ENCODE measurements around the gene AP4M1. TPM values are rescaled to one million over a fixed set of nuclear protein-coding genes. Genes with fewer than 3 reads are reported as not detected.

The AP4M1 gene
- total and polyA plus RNA-seq, 4 donors = 3.3 to 5.5 (median 4.8) TPM

GRCh38 chr7:100107890-100108289 lies 6.4 kb downstream of the AP4M1 start:
- Histone ChIP-seq H3K27me3 (ENCODE audit: control insufficient read depth in 4 of 4, insufficient read depth in 4 of 4, low read length in 3 of 4) (no peaks in the 10 kb centered on the region), H3K4me1 (ENCODE audit: control insufficient read depth in 4 of 4, insufficient read depth in 4 of 4, low read length in 3 of 4) (no peaks in the 10 kb centered on the region), H3K9ac (ENCODE audit: low read depth in 1 of 2, low read length in 2 of 2) (no peak overlapping the region), H3K9me3 (ENCODE audit: control insufficient read depth in 4 of 4, low read length in 3 of 4) (no peaks in the 10 kb centered on the region), H3K4me3 (ENCODE audit: low read depth in 1 of 3, low read length in 3 of 3) (no peak overlapping the region), H3K27ac (ENCODE audit: low read depth in 1 of 2, low read length in 2 of 2) (no peak overlapping the region), H3K36me3 (ENCODE audit: control insufficient read depth in 4 of 4, insufficient read depth in 3 of 4, low read depth in 1 of 4, low read length in 3 of 4) (peaks cover 3 to 49% (median 26%) of the 10 kb centered on the region in 4 donors)
- no peak for DNase-seq (ENCODE audit: low spot score)
- WGBS = 75% methylated on average over 11 of the region's 11 CpGs
- no peak for TF ChIP-seq ZBTB33 (IDR thresholded peaks at IDR 0.05)
- no peak for TF ChIP-seq NR2F2 (IDR thresholded peaks at IDR 0.05)
- no peak for TF ChIP-seq ATF3 (IDR thresholded peaks at IDR 0.05)
- no peak for TF ChIP-seq RAD21 (IDR thresholded peaks at IDR 0.05)
- no peak for TF ChIP-seq CTCF (IDR thresholded peaks at IDR 0.05; ENCODE audit: low read depth, low read length, missing input control)
- no peak for TF ChIP-seq HNF4A (conservative IDR thresholded peaks at IDR 0.05)
- TF ChIP-seq RXRA (IDR thresholded peaks at IDR 0.05) = no peak
- no peak for TF ChIP-seq REST (IDR thresholded peaks at IDR 0.05)
- TF ChIP-seq YY1 (IDR thresholded peaks at IDR 0.05) = no peak
- TF ChIP-seq FOXA2 (IDR thresholded peaks at IDR 0.05) = no peak
- TF ChIP-seq FOXA1 (IDR thresholded peaks at IDR 0.05) = no peak
- TF ChIP-seq EGR1 (IDR thresholded peaks at IDR 0.05; ENCODE audit: low read depth in 2 of 2) = no peak
- no peak for TF ChIP-seq HNF4G (IDR thresholded peaks at IDR 0.05)
- TF ChIP-seq GABPA (IDR thresholded peaks at IDR 0.05 in 1 of 2, conservative IDR thresholded peaks at IDR 0.05 in 1 of 2) = no peak
- TF ChIP-seq SP1 (IDR thresholded peaks at IDR 0.05) = no peak
- no peak for TF ChIP-seq JUND (IDR thresholded peaks at IDR 0.05)
- no peak for TF ChIP-seq MAX (IDR thresholded peaks at IDR 0.05)
- no peak for TF ChIP-seq TAF1 (conservative IDR thresholded peaks at IDR 0.05)
